Liver (tissue), 9 donors: ENCODE measurements around the gene PTPRN2. TPM values are rescaled to one million over a fixed set of nuclear protein-coding genes. Genes with fewer than 3 reads are reported as not detected.

Experiments used
- DNase-seq: peaks from one replicate; pipeline ENCODE4 v3.0.0-alpha.2; 2017; ENCODE audit warnings: low spot score
- H3K27ac ChIP-seq, 2 donors: one replicate each; pipeline ENCODE4 v1.7.0; 2013; ENCODE audit warnings: inconsistent platforms in 2 of 2, low read length in 2 of 2, control low read depth in 1 of 2, low read depth in 1 of 2, mild to moderate bottlenecking in 1 of 2
- H3K27me3 ChIP-seq, 4 donors: one replicate each; pipeline versions ENCODE4 v1.6.1 to v1.7.0; 2013; ENCODE audit warnings: low read length in 3 of 4, inconsistent platforms in 1 of 4, mild to moderate bottlenecking in 1 of 4, moderate library complexity in 1 of 4; ENCODE audit not compliant: control insufficient read depth in 4 of 4, insufficient read depth in 4 of 4
- H3K36me3 ChIP-seq, 4 donors: one replicate each; pipeline versions ENCODE4 v1.6.1 to v1.7.0; 2013; ENCODE audit warnings: low read length in 3 of 4, mild to moderate bottlenecking in 3 of 4, low read depth in 1 of 4, moderate library complexity in 1 of 4; ENCODE audit not compliant: control insufficient read depth in 4 of 4, insufficient read depth in 3 of 4
- H3K4me1 ChIP-seq, 4 donors: one replicate each; pipeline versions ENCODE4 v1.6.1 to v1.7.0; 2013; ENCODE audit warnings: low read length in 3 of 4, mild to moderate bottlenecking in 3 of 4, moderate library complexity in 1 of 4; ENCODE audit not compliant: control insufficient read depth in 4 of 4, insufficient read depth in 4 of 4
- H3K4me3 ChIP-seq, 3 donors: one replicate each; pipeline versions ENCODE4 v1.6.1 to v1.7.0; 2013; ENCODE audit warnings: low read length in 3 of 3, control low read depth in 1 of 3, low read depth in 1 of 3, mild to moderate bottlenecking in 1 of 3
- H3K9ac ChIP-seq, 2 donors: one replicate each; pipeline ENCODE4 v1.7.0; 2013; ENCODE audit warnings: low read length in 2 of 2, mild to moderate bottlenecking in 2 of 2, moderate library complexity in 2 of 2, control low read depth in 1 of 2, low read depth in 1 of 2
- H3K9me3 ChIP-seq, 4 donors: one replicate each; pipeline versions ENCODE4 v1.6.1 to v1.7.0; 2013; ENCODE audit warnings: low read length in 3 of 4; ENCODE audit not compliant: control insufficient read depth in 4 of 4
- ATF3 ChIP-seq: IDR thresholded peaks from 2 replicates; pipeline ENCODE4 v1.6.1; 2016; ENCODE audit warnings: antibody characterized with exemption
- CTCF ChIP-seq: fragments of 150-350 bp; IDR thresholded peaks from 2 replicates; pipeline ENCODE4 v1.5.1; 2017; ENCODE audit warnings: improper control_type of control experiment, low read depth, low read length; ENCODE audit not compliant: missing input control
- EGR1 ChIP-seq, 2 donors: IDR thresholded peaks; 2 replicates each; pipeline ENCODE4 v1.6.1; 2016 to 2018; ENCODE audit warnings: antibody characterized with exemption in 2 of 2, low read depth in 2 of 2
- FOXA1 ChIP-seq: IDR thresholded peaks from 2 replicates; pipeline ENCODE4 v1.6.1; 2016; ENCODE audit warnings: antibody characterized with exemption
- FOXA2 ChIP-seq: IDR thresholded peaks from 2 replicates; pipeline ENCODE4 v1.6.1; 2016; ENCODE audit warnings: antibody characterized with exemption
- GABPA ChIP-seq, 2 donors: IDR thresholded peaks in 1 of 2; conservative IDR thresholded peaks in 1 of 2; 2 replicates each; pipeline ENCODE4 v1.6.1; 2016; ENCODE audit warnings: antibody characterized with exemption in 2 of 2, mild to moderate bottlenecking in 1 of 2, moderate library complexity in 1 of 2
- HNF4A ChIP-seq, 2 donors: conservative IDR thresholded peaks; 2 replicates each; pipeline ENCODE4 v1.6.1; 2016; ENCODE audit warnings: antibody characterized with exemption in 2 of 2, mild to moderate bottlenecking in 2 of 2
- HNF4G ChIP-seq: IDR thresholded peaks from 2 replicates; pipeline ENCODE4 v1.6.1; 2016; ENCODE audit warnings: antibody characterized with exemption
- JUND ChIP-seq, 2 donors: IDR thresholded peaks; 2 replicates each; pipeline ENCODE4 v1.6.1; 2016; ENCODE audit warnings: antibody characterized with exemption in 2 of 2
- MAX ChIP-seq: IDR thresholded peaks from 2 replicates; pipeline ENCODE4 v1.6.1; 2016; ENCODE audit warnings: antibody characterized with exemption
- NR2F2 ChIP-seq: IDR thresholded peaks from 2 replicates; pipeline ENCODE4 v1.6.1; 2016; ENCODE audit warnings: antibody characterized with exemption
- RAD21 ChIP-seq, 2 donors: IDR thresholded peaks; 2 replicates each; pipeline ENCODE4 v1.6.1; 2016; ENCODE audit warnings: antibody characterized with exemption in 2 of 2, mild to moderate bottlenecking in 2 of 2
- REST ChIP-seq: IDR thresholded peaks from 2 replicates; pipeline ENCODE4 v1.6.1; 2016; ENCODE audit warnings: antibody characterized with exemption, mild to moderate bottlenecking
- RXRA ChIP-seq, 2 donors: IDR thresholded peaks; 2 replicates each; pipeline ENCODE4 v1.6.1; 2017 to 2018; ENCODE audit warnings: antibody characterized with exemption in 2 of 2, mild to moderate bottlenecking in 1 of 2
- SP1 ChIP-seq: IDR thresholded peaks from 2 replicates; pipeline ENCODE4 v1.6.1; 2018; ENCODE audit warnings: antibody characterized with exemption, mild to moderate bottlenecking
- TAF1 ChIP-seq: conservative IDR thresholded peaks from 2 replicates; pipeline ENCODE4 v1.6.1; 2016; ENCODE audit warnings: antibody characterized with exemption, mild to moderate bottlenecking
- WGBS: extraction: QIAGEN DNeasy Blood & Tissue Kit; methylation state at CpG from one replicate; pipeline ENCODE4 v1.1.7; 2013; 5-methylcytosine and 5-hydroxymethylcytosine counted together
- polyA plus RNA-seq, 2 donors: library from polyadenylated mRNA; stranded (reverse) in 1 of 2; unstranded in 1 of 2; fragments of 200-250 nt in 1 of 2; fragments of >200 nt in 1 of 2; fragmentation: Nextera tagmentation in 1 of 2; extraction: Ambion mirVana in 1 of 2; gene quantifications; one replicate each; pipeline versions ENCODE4 v1.2.1 to v1.2.3, GENCODE V29; 2013 to 2015
- total RNA-seq, 2 donors: library from RNA; depleted of rRNA; stranded (reverse); fragments of >200 nt; gene quantifications; one replicate each; pipeline ENCODE4 v1.2.3, GENCODE V29; 2014
- donor health status: healthy.
- donor health status: healthy.
- donor health status: healthy.
- donor health status: healthy.
- donor health status: healthy.

PTPRN2 gene
- total and polyA plus RNA-seq, 4 donors: 0.75 to 1.9 (median 1.1) TPM

- TF ChIP-seq MAX: no peak
- TF ChIP-seq ATF3: no peak
- TF ChIP-seq TAF1: no peak
- no peak for TF ChIP-seq HNF4G
These were observed 911.0 kb downstream of the PTPRN2 start (continued) for GRCh38 chr7:157676456-157677255.

GRCh38 chr7:157676001-157676400 lies 911.6 kb downstream of the PTPRN2 start:
- Histone ChIP-seq H3K4me3 (no peak overlapping the region), H3K9ac (no peak overlapping the region), H3K4me1 (no peaks in the 10 kb centered on the region), H3K36me3 (no peaks in the 10 kb centered on the region), H3K27ac (no peak overlapping the region), H3K9me3 (no peaks in the 10 kb centered on the region), H3K27me3 (peaks cover 0 to 13% (median 6%) of the 10 kb centered on the region in 4 donors)
- TF ChIP-seq RAD21 (IDR thresholded peaks at IDR 0.05) (no peak), HNF4A (conservative IDR thresholded peaks at IDR 0.05) (no peak), JUND (IDR thresholded peaks at IDR 0.05) (no peak), FOXA2 (no peak), EGR1 (IDR thresholded peaks at IDR 0.05; ENCODE audit: low read depth in 2 of 2) (no peak), ATF3 (no peak), FOXA1 (no peak)
- DNase-seq: no peak
- 83% methylated on average over 11 of the region's 11 CpGs for WGBS

- Histone ChIP-seq H3K9ac (no peak overlapping the region), H3K27me3 (peaks cover 0 to 13% (median 5%) of the 10 kb centered on the region in 4 donors), H3K36me3 (no peaks in the 10 kb centered on the region), H3K9me3 (no peaks in the 10 kb centered on the region), H3K27ac (no peak overlapping the region), H3K4me3 (no peak overlapping the region), H3K4me1 (no peaks in the 10 kb centered on the region)
- 89% methylated on average over 21 of the region's 21 CpGs for WGBS
- TF ChIP-seq RAD21 (IDR thresholded peaks at IDR 0.05): no peak
- DNase-seq: no peak
These were observed 912.1 kb downstream of the PTPRN2 start for GRCh38 chr7:157675427-157675927.

GRCh38 chr7:157674715-157675426 lies 912.8 kb downstream of the PTPRN2 start:
- TF ChIP-seq JUND (IDR thresholded peaks at IDR 0.05) (no peak), GABPA (IDR thresholded peaks at IDR 0.05 in 1 of 2, conservative IDR thresholded peaks at IDR 0.05 in 1 of 2) (no peak), RAD21 (IDR thresholded peaks at IDR 0.05) (no peak), FOXA1 (no peak), HNF4G (no peak), FOXA2 (no peak), RXRA (IDR thresholded peaks at IDR 0.05) (no peak), REST (no peak), TAF1 (no peak), HNF4A (conservative IDR thresholded peaks at IDR 0.05) (no peak), NR2F2 (no peak), MAX (no peak), SP1 (no peak), EGR1 (IDR thresholded peaks at IDR 0.05; ENCODE audit: low read depth in 2 of 2) (no peak), CTCF (no peak), ATF3 (no peak)
- H3K27ac ChIP-seq: no peak overlapping the region
- H3K4me1 ChIP-seq: no peaks in the 10 kb centered on the region
- no peaks in the 10 kb centered on the region for H3K9me3 ChIP-seq
- WGBS: 87% methylated on average over 30 of the region's 30 CpGs
- no peak for DNase-seq
- H3K36me3 ChIP-seq: no peaks in the 10 kb centered on the region
- peaks cover 0 to 11% (median 4%) of the 10 kb centered on the region in 4 donors for H3K27me3 ChIP-seq
- H3K9ac ChIP-seq: no peak overlapping the region
- H3K4me3 ChIP-seq: no peak overlapping the region
